Trophoblast cell (in vitro differentiated cells and primary cell): ENCODE results near the gene SCYL2.
A peak's percentile ranks its signal among the peaks of the same experiment; 100 is the strongest.

Source experiments
- DNase-seq, 2 donors: peaks; one replicate each; pipeline ENCODE4 v3.0.0-alpha.2; 2016
- H2AFZ ChIP-seq: 2 replicates; pipeline ENCODE4 v1.6.1; 2013; ENCODE audit warnings: low read length, moderate library complexity, mild to moderate bottlenecking; ENCODE audit not compliant: insufficient read depth, poor library complexity
- H2AK5ac ChIP-seq: 2 replicates; pipeline ENCODE4 v1.6.1; 2013; ENCODE audit warnings: mild to moderate bottlenecking, low read length
- H2BK120ac ChIP-seq: 2 replicates; pipeline ENCODE4 v1.6.1; 2013; ENCODE audit warnings: low read length, mild to moderate bottlenecking, moderate library complexity; ENCODE audit not compliant: insufficient read depth, poor library complexity
- H2BK12ac ChIP-seq: 2 replicates; pipeline ENCODE4 v1.6.1; 2013; ENCODE audit warnings: mild to moderate bottlenecking, low read length, moderate library complexity
- H2BK5ac ChIP-seq: 2 replicates; pipeline ENCODE4 v1.6.1; 2013; ENCODE audit warnings: low read length, low read depth, moderate library complexity, mild to moderate bottlenecking; ENCODE audit not compliant: poor library complexity
- H3K14ac ChIP-seq: 2 replicates; pipeline ENCODE4 v1.6.1; 2013; ENCODE audit warnings: mild to moderate bottlenecking, low read length
- H3K18ac ChIP-seq: 2 replicates; pipeline ENCODE4 v1.6.1; 2013; ENCODE audit warnings: mild to moderate bottlenecking, low read length
- H3K23ac ChIP-seq: 2 replicates; pipeline ENCODE4 v1.6.1; 2013; ENCODE audit warnings: low read length
- H3K27ac ChIP-seq: 2 replicates; pipeline ENCODE4 v1.5.1; 2013; ENCODE audit warnings: low read depth, mild to moderate bottlenecking, inconsistent platforms, low read length, moderate library complexity
- H3K27me3 ChIP-seq: 2 replicates; pipeline ENCODE4 v1.6.1; 2013; ENCODE audit warnings: inconsistent platforms, mild to moderate bottlenecking, low read length, moderate library complexity; ENCODE audit not compliant: insufficient read depth
- H3K36me3 ChIP-seq, 2 experiments: 1 replicate in 1 of 2; 2 replicates in 1 of 2; pipeline ENCODE4 v1.6.1; 2013; ENCODE audit warnings: low read length in 2 of 2, mild to moderate bottlenecking in 2 of 2, moderate library complexity in 1 of 2; ENCODE audit not compliant: insufficient read depth in 2 of 2, control insufficient read depth in 1 of 2
- H3K4ac ChIP-seq: 2 replicates; pipeline ENCODE4 v1.6.1; 2013; ENCODE audit warnings: low read depth, mild to moderate bottlenecking, low read length, moderate library complexity
- H3K4me1 ChIP-seq, 2 experiments: 1 replicate in 1 of 2; 2 replicates in 1 of 2; pipeline ENCODE4 v1.6.1; 2013; ENCODE audit warnings: low read length in 2 of 2, mild to moderate bottlenecking in 2 of 2, moderate library complexity in 1 of 2; ENCODE audit not compliant: insufficient read depth in 2 of 2, control insufficient read depth in 1 of 2
- H3K4me2 ChIP-seq: 2 replicates; pipeline ENCODE4 v1.6.1; 2013; ENCODE audit warnings: inconsistent platforms, mild to moderate bottlenecking, low read length, moderate library complexity
- H3K4me3 ChIP-seq: 2 replicates; pipeline ENCODE4 v1.5.1; 2013; ENCODE audit warnings: mild to moderate bottlenecking, low read depth, low read length, inconsistent platforms
- H3K79me1 ChIP-seq: one replicate; pipeline ENCODE4 v1.6.1; 2013; ENCODE audit warnings: low read length
- H3K79me2 ChIP-seq: 2 replicates; pipeline ENCODE4 v1.6.1; 2013; ENCODE audit warnings: low read length, mild to moderate bottlenecking; ENCODE audit not compliant: control insufficient read depth, insufficient read depth, poor library complexity
- H3K9ac ChIP-seq: 2 replicates; pipeline ENCODE4 v1.6.1; 2013; ENCODE audit warnings: mild to moderate bottlenecking, low read length
- H3K9me3 ChIP-seq: 2 replicates; pipeline ENCODE4 v1.6.1; 2013; ENCODE audit warnings: low read depth, mild to moderate bottlenecking, control low read depth, inconsistent platforms, low read length; ENCODE audit not compliant: insufficient read depth
- H4K12ac ChIP-seq: 2 replicates; pipeline ENCODE4 v1.6.1; 2013; ENCODE audit warnings: low read depth, mild to moderate bottlenecking, low read length, moderate library complexity
- H4K8ac ChIP-seq: 2 replicates; pipeline ENCODE4 v1.6.1; 2013; ENCODE audit warnings: low read depth, mild to moderate bottlenecking, low read length, moderate library complexity
- H4K91ac ChIP-seq: one replicate; pipeline ENCODE4 v1.6.1; 2013; ENCODE audit warnings: low read depth, mild to moderate bottlenecking, low read length, moderate library complexity
- WGBS: extraction: QIAGEN DNeasy Blood & Tissue Kit; methylation state at CpG from one replicate; pipeline ENCODE4 v1.1.7; 2013; ENCODE audit warnings: missing lambda C conversion rate; ENCODE audit not compliant: insufficient read length, insufficient coverage; ENCODE audit errors: extremely low coverage; 5-methylcytosine and 5-hydroxymethylcytosine counted together

SCYL2 gene

GRCh38 chr12:100345020-100345767 is 78.2 kb downstream of the SCYL2 start:
- H2BK12ac ChIP-seq: no peak overlapping the region
- no peak overlapping the region for H3K27ac ChIP-seq
- no peaks in the 10 kb centered on the region for H3K79me1 ChIP-seq
- no peak overlapping the region for H2AK5ac ChIP-seq
- no peaks in the 10 kb centered on the region for H3K4me1 ChIP-seq
- no peak for DNase-seq
- no peaks in the 10 kb centered on the region for H3K36me3 ChIP-seq
- no peaks in the 10 kb centered on the region for H3K27me3 ChIP-seq
- no peaks in the 10 kb centered on the region for H3K79me2 ChIP-seq
- no peak overlapping the region for H3K4me3 ChIP-seq
- no peak overlapping the region for H3K9ac ChIP-seq
- no peak overlapping the region for H2BK120ac ChIP-seq
- H3K9me3 ChIP-seq: no peaks in the 10 kb centered on the region
- H3K4me2 ChIP-seq: no peak overlapping the region
- H4K91ac ChIP-seq: no peak overlapping the region
- no peak overlapping the region for H3K14ac ChIP-seq
- no peak overlapping the region for H3K23ac ChIP-seq
- no peak overlapping the region for H2AFZ ChIP-seq
- H3K4ac ChIP-seq: no peak overlapping the region
- WGBS: no CpG with 5 or more reads among the region's 1 CpG
- H4K12ac ChIP-seq: no peak overlapping the region
- H4K8ac ChIP-seq: no peak overlapping the region
- no peak overlapping the region for H3K18ac ChIP-seq
- H2BK5ac ChIP-seq: no peak overlapping the region

DNA sequence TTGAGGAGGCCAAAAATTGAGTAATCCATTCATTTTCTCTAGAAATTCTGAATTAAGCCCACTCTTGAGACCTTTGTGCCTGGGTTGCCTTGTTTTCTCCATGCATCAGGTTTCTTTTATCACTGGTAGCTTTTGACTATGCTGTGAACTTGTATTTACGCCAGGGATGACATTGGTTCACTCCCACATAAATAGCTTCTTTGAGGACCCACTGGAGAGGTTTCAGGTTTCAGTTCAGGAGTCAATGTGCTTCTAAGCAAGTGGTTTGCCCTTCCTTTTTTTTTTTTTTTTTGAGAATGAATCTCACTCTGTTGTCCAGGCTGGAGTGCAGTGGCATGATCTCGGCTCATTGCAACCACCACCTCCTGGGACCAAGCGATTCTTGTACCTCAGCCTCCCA is 79.7 kb downstream of the SCYL2 start:
- Histone ChIP-seq H3K4me1 (no peaks in the 10 kb centered on the region), H3K4ac (no peak overlapping the region), H4K12ac (no peak overlapping the region), H3K79me1 (no peaks in the 10 kb centered on the region), H3K27ac (no peak overlapping the region), H4K8ac (no peak overlapping the region), H2AK5ac (no peak overlapping the region), H3K27me3 (no peaks in the 10 kb centered on the region), H3K36me3 (no peaks in the 10 kb centered on the region), H2BK120ac (no peak overlapping the region), H2AFZ (no peak overlapping the region), H3K79me2 (no peaks in the 10 kb centered on the region), H3K9me3 (no peaks in the 10 kb centered on the region), H2BK5ac (no peak overlapping the region), H3K14ac (no peak overlapping the region), H4K91ac (no peak overlapping the region), H3K18ac (no peak overlapping the region), H3K4me3 (no peak overlapping the region), H3K4me2 (no peak overlapping the region), H2BK12ac (no peak overlapping the region), H3K23ac (no peak overlapping the region), H3K9ac (no peak overlapping the region)
- WGBS: no CpG with 5 or more reads among the region's 3 CpGs
- no peak for DNase-seq

DNA sequence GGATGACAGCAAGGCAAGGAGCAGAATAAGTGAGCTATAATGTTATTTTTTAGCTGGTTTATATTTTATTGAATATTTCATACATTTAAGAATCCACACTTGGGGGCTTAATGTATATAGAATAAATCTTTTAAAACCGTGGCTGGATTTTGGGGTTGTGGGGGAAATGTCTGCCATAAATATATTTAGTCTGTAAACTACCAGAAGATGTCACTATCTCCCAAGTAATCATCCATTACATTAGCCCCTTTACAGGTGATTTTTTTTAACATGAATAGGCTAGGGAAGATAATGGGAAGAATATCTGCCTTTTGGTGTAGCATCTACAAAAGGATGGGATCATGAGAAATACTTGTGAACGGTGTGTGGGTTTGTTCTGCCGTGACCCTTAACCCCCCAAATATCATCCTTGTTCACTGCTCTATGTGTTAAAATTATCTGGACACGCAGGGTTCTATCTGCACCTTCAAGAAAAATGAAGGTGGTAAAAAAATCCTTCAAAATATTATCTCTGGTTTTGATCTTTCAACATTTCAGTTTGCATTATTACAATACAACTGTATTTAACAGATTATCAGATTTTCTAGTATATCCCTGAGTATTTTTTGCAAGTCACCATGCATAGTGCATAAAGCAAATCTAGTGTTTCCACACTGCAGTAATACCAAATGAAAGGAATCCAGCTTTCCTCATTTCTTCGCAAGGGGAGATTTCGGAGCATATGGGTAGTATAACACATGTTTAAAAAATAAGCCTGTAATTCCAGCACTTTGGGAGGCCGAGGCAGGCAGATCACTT is 81.9 kb downstream of the SCYL2 start:
- Histone ChIP-seq H3K27me3 (no peaks in the 10 kb centered on the region), H2BK12ac (no peak overlapping the region), H2AK5ac (no peak overlapping the region), H3K4me3 (no peak overlapping the region), H3K79me1 (no peaks in the 10 kb centered on the region), H4K91ac (no peak overlapping the region), H3K9ac (no peak overlapping the region), H3K4me2 (no peak overlapping the region), H3K4ac (no peak overlapping the region), H2BK5ac (no peak overlapping the region), H3K9me3 (no peaks in the 10 kb centered on the region), H3K27ac (no peak overlapping the region), H3K23ac (no peak overlapping the region), H3K14ac (no peak overlapping the region), H3K79me2 (no peaks in the 10 kb centered on the region), H3K18ac (no peak overlapping the region), H4K12ac (no peak overlapping the region), H3K4me1 (no peaks in the 10 kb centered on the region), H4K8ac (no peak overlapping the region), H2BK120ac (no peak overlapping the region), H2AFZ (no peak overlapping the region), H3K36me3 (no peaks in the 10 kb centered on the region)
- no CpG with 5 or more reads among the region's 7 CpGs for WGBS
- peak in 1 of 2 donors; percentile 68 for DNase-seq

DNA sequence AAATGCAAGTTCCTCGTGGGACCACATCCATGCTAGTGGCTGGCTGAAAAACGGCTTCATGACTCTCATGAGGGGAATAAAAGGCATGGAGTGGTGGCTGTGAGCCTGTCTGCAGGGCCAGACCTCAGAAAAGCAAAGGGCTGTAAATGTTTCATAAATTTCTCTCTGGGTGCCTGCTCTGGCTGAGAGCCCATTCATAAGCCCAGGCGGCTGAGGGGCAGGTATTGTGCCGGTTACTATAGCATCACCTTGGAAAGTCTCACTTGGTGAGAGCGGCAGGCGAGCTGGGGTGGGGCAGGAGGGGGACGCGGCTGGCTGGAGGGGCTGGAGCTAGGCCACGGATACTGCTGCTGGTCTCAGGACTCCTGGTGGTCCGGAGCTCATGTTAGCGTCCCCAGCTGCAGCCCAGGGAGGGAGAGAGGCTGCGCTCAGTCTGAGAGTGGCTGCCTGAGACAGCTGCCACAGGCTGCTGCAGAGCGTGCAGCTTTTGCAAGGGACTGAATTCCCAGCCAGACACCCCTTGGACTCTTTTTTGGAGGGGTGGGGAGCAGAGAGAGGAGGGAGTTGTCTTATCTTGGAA is 89.8 kb downstream of the SCYL2 start, which contains the start of gene SLC17A8:
Gene SLC17A8, plus strand, starts transcription at position 431 of the 580 bp plus-strand sequence. CDS start 318 bp downstream, outside the sequence.
- no peak within 1 kb of the TSS for H3K27ac ChIP-seq
- no peaks in the 10 kb centered on the region for H3K36me3 ChIP-seq
- no peak within 1 kb of the TSS for H2AFZ ChIP-seq
- no peak within 1 kb of the TSS for H4K8ac ChIP-seq
- WGBS: no CpG with 5 or more reads among the region's 13 CpGs
- no peak within 1 kb of the TSS for H3K23ac ChIP-seq
- H4K12ac ChIP-seq: no peak within 1 kb of the TSS
- no peak within 1 kb of the TSS for H3K18ac ChIP-seq
- no peak within 1 kb of the TSS for H3K9ac ChIP-seq
- H3K4me1 ChIP-seq: peaks cover 6 to 7% of the 10 kb centered on the region in 2 experiments
- H2BK5ac ChIP-seq: no peak within 1 kb of the TSS
- no peak within 1 kb of the TSS for H2AK5ac ChIP-seq
- no peaks in the 10 kb centered on the region for H3K79me2 ChIP-seq
- no peak within 1 kb of the TSS for H3K4ac ChIP-seq
- no peak within 1 kb of the TSS for H3K14ac ChIP-seq
- no peaks in the 10 kb centered on the region for H3K9me3 ChIP-seq
- H2BK120ac ChIP-seq: no peak within 1 kb of the TSS
- no peaks in the 10 kb centered on the region for H3K79me1 ChIP-seq
- H3K27me3 ChIP-seq: no peaks in the 10 kb centered on the region
- H2BK12ac ChIP-seq: no peak within 1 kb of the TSS
- H3K4me3 ChIP-seq: no peak within 1 kb of the TSS
- H4K91ac ChIP-seq: no peak within 1 kb of the TSS
- peak within 1 kb of the TSS; percentile 8 for H3K4me2 ChIP-seq
- DNase-seq: no peak
